OCI-LY3 (cell line): ENCODE results near the gene OXTR.

Experiments used
- CTCF ChIP-seq: fragments of 200-600, 300-600 bp; sonication (generic); IDR thresholded peaks from 2 replicates; pipeline ENCODE4 v1.5.1; 2014; ENCODE audit warnings: antibody characterized with exemption, low read length, low read depth
- EZH2phosphoT487 ChIP-seq: fragments of 200-600 bp; shearing (Covaris generic); IDR thresholded peaks from 2 replicates; pipeline ENCODE4 v1.6.1; 2018; ENCODE audit warnings: antibody characterized with exemption, mixed run types, low read depth

- TF ChIP-seq CTCF (no peak), EZH2phosphoT487 (no peak)
These were observed 25.5 kb downstream of the OXTR start for GRCh38 chr3:8743911-8744310.
